GM23248 (cell line): ENCODE data around the gene FUBP3. TPM values are rescaled to one million over a fixed set of nuclear protein-coding genes. Genes with fewer than 3 reads are reported as not detected.

Experiments
- DNase-seq: peaks from one replicate; pipeline ENCODE4 v3.0.0-alpha.2; 2015
- H2AFZ ChIP-seq: fragments of 200-600 bp; sonication (generic); 2 replicates; pipeline ENCODE4 v1.6.1; 2016; ENCODE audit warnings: antibody characterized with exemption
- H3F3A ChIP-seq: fragments of 200-600 bp; sonication (generic); 2 replicates; pipeline ENCODE4 v1.6.1; 2016; ENCODE audit warnings: mild to moderate bottlenecking, antibody characterized with exemption, mixed run types; ENCODE audit not compliant: insufficient read depth
- H3K27ac ChIP-seq: fragments of 200-600 bp; sonication (generic); 2 replicates; pipeline ENCODE4 v1.5.1; 2016; ENCODE audit warnings: mild to moderate bottlenecking
- H3K27me3 ChIP-seq: fragments of 200-600 bp; sonication (generic); replicated peaks from 2 replicates; pipeline ENCODE4 v1.6.1; 2016; ENCODE audit warnings: mild to moderate bottlenecking; ENCODE audit not compliant: insufficient read depth
- H3K36me3 ChIP-seq: fragments of 200-600 bp; sonication (generic); 2 replicates; pipeline ENCODE4 v1.6.1; 2016; ENCODE audit warnings: low read depth, mild to moderate bottlenecking
- H3K4me1 ChIP-seq: fragments of 200-600 bp; sonication (generic); 2 replicates; pipeline ENCODE4 v1.6.1; 2016; ENCODE audit warnings: mild to moderate bottlenecking; ENCODE audit not compliant: insufficient read depth
- H3K4me2 ChIP-seq: fragments of 200-600 bp; sonication (generic); one replicate; pipeline ENCODE4 v1.6.1; 2016; ENCODE audit warnings: mild to moderate bottlenecking; ENCODE audit not compliant: unreplicated experiment
- H3K4me3 ChIP-seq: fragments of 200-600 bp; sonication (generic); 2 replicates; pipeline ENCODE4 v1.5.1; 2016; ENCODE audit warnings: mild to moderate bottlenecking
- H3K79me2 ChIP-seq: fragments of 200-600 bp; sonication (generic); 2 replicates; pipeline ENCODE4 v1.6.1; 2016; ENCODE audit warnings: mild to moderate bottlenecking; ENCODE audit not compliant: insufficient read depth
- H3K9ac ChIP-seq: fragments of 200-600 bp; sonication (generic); 2 replicates; pipeline ENCODE4 v1.6.1; 2016; ENCODE audit warnings: mild to moderate bottlenecking
- H3K9me2 ChIP-seq: fragments of 200-600 bp; sonication (generic); 2 replicates; pipeline ENCODE4 v1.6.1; 2016; ENCODE audit warnings: mixed run types, mild to moderate bottlenecking, moderate library complexity; ENCODE audit not compliant: insufficient read depth
- H3K9me3 ChIP-seq: fragments of 200-600 bp; sonication (generic); one replicate; pipeline ENCODE4 v1.6.1; 2017; ENCODE audit warnings: low read depth
- H4K20me1 ChIP-seq: fragments of 200-600 bp; sonication (generic); 2 replicates; pipeline ENCODE4 v1.6.0; 2016; ENCODE audit not compliant: insufficient read depth
- EZH2 ChIP-seq: fragments of 200-600 bp; sonication (generic); IDR thresholded peaks from 2 replicates; pipeline ENCODE4 v1.6.1; 2018; ENCODE audit warnings: antibody characterized with exemption, mild to moderate bottlenecking; ENCODE audit not compliant: insufficient read depth, poor library complexity, severe bottlenecking
- EZH2phosphoT487 ChIP-seq: fragments of 200-600 bp; sonication (generic); IDR thresholded peaks from 2 replicates; pipeline ENCODE4 v1.6.1; 2018; ENCODE audit warnings: antibody characterized with exemption, moderate library complexity, mild to moderate bottlenecking, low read depth; ENCODE audit not compliant: insufficient read depth
- WGBS, 2 experiments: methylation state at CpG; one replicate each; pipeline ENCODE4 v1.1.6; 2015 to 2017; ENCODE audit warnings: low lambda C conversion rate in 2 of 2, low coverage in 1 of 2; ENCODE audit errors: missing lambda C conversion rate in 2 of 2; 5-methylcytosine and 5-hydroxymethylcytosine counted together
- in situ Hi-C: fragments of 300-500 bp; cut with MboI; formaldehyde crosslinking; loops from 2 replicates; pipeline ENCODE4 v1.15.0; 2020
- polyA plus RNA-seq: library from polyadenylated mRNA; unstranded; fragments of >200 nt; fragmentation: Nextera tagmentation; extraction: Ambion mirVana; gene quantifications from 2 replicates; pipeline ENCODE4 v1.2.1, GENCODE V29; 2016
- total RNA-seq: library from RNA; depleted of rRNA; stranded (reverse); fragments of >200 nt; shearing (Covaris generic); gene quantifications from 2 replicates; pipeline ENCODE4 v1.2.3, GENCODE V29; 2014

The FUBP3 gene
- total and polyA plus RNA-seq, 2 experiments from 2014 or later, result 53.5 to 55.8 TPM

DNA sequence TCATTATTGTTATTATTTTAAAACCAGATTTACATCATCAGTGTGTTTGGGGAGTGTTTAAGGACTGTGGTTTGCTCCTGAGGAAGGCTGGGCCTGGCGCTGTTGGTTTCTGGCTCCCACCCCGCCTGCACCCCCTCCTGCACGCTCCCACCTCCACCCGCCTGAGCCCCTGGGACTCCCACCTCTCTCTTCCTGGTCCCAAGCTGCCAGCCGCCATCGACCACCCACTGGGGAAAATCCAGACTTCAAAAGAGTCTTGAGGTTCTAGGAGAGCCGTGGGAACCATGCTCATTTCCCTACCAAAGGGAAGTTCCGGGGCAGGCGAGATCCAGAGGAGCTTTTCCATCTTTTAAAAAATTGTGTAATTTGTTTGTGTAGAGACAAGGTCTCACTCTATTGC, 35.0 kb upstream of the FUBP3 start:
- Histone ChIP-seq H2AFZ (no peak overlapping the region), H3K4me1 (no peaks in the 10 kb centered on the region; the same call in 1 of the 2 replicates), H3K27me3 (no peaks in the 10 kb centered on the region), H3K4me3 (no peak overlapping the region), H3K4me2 (no peak overlapping the region), H3K36me3 (no peaks in the 10 kb centered on the region), H3K9me3 (no peaks in the 10 kb centered on the region), H3F3A (no peaks in the 10 kb centered on the region), H3K9ac (no peak overlapping the region), H3K27ac (no peak overlapping the region), H4K20me1 (no peaks in the 10 kb centered on the region), H3K79me2 (no peaks in the 10 kb centered on the region), H3K9me2 (no peaks in the 10 kb centered on the region)
- 38 to 54% methylated on average over 5 to 9 of the region's 9 CpGs for WGBS, 2 experiments
- no peak for TF ChIP-seq EZH2phosphoT487
- TF ChIP-seq EZH2, result no peak
- in situ Hi-C loops, result no loop called here
- no peak for DNase-seq

DNA sequence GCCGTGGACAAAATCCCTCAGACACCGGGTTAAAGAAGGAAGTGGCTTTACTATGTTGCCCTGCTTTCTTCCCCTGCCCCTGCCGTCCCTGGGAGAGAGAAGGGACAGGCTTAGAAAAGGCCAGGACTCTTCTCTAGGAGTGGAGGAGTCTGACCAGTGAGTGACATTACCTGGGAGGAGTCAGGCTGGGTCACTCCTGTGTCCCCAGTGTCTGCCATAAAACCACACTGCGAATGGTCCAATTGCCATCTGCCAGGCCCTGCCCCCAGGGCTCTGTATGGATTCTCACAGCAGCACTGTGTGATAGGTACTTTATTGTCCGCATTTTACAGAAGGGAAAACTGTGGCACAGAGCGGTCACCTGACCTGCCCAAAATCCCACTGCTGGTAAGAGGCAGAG, 31.3 kb upstream of the FUBP3 start:
- Histone ChIP-seq H3K9me2 (no peaks in the 10 kb centered on the region), H3K4me3 (no peak overlapping the region), H3K36me3 (no peaks in the 10 kb centered on the region), H3F3A (no peaks in the 10 kb centered on the region), H3K9me3 (no peaks in the 10 kb centered on the region), H3K4me2 (no peak overlapping the region), H3K27me3 (peaks cover 4% of the 10 kb centered on the region; the same call in 1 of the 2 replicates), H3K27ac (no peak overlapping the region), H3K4me1 (no peaks in the 10 kb centered on the region), H3K79me2 (no peaks in the 10 kb centered on the region), H2AFZ (no peak overlapping the region), H3K9ac (no peak overlapping the region), H4K20me1 (no peaks in the 10 kb centered on the region)
- no peak for DNase-seq
- TF ChIP-seq EZH2phosphoT487 (no peak), EZH2 (no peak)
- 74 to 82% methylated on average over 6 of the region's 6 CpGs for WGBS, 2 experiments
- in situ Hi-C loops, result no loop called here

DNA sequence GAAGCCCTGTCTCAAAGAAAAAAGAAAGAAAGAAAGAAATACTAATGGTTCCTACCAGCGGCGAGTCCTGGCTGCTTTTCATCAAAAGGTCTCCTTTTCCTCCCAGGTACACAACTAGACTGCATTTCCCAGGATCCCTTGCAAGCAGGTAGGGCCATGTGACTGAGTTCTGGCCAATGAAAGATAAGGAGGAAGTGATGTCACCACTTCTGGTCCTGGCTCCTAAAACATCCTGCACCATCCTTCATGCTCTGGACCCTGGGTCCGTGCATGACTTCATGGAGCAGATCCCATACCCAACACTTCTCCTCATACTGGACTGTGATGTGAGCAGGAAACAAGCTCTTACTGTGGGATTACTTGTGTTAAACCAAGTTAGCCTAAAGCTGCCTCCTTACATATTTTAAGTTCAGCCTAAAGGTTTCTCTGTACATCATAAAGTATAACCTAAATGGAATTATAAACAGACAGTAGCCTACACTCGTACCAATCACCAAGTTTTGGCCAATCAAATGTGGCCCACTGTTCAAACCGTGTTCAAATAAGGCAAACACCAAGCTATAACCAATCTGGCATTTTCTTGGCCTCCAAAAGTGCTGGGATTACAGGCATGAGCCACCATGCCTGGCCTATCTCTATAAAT, 30.2 kb upstream of the FUBP3 start:
- H3F3A ChIP-seq, result no peaks in the 10 kb centered on the region
- in situ Hi-C loops, result no loop called here
- H3K4me1 ChIP-seq, result no peaks in the 10 kb centered on the region
- no peak overlapping the region for H2AFZ ChIP-seq
- H4K20me1 ChIP-seq, result no peaks in the 10 kb centered on the region
- DNase-seq, result no peak
- H3K9me3 ChIP-seq, result no peaks in the 10 kb centered on the region
- no peak overlapping the region for H3K9ac ChIP-seq
- TF ChIP-seq EZH2phosphoT487 (no peak), EZH2 (no peak)
- H3K36me3 ChIP-seq, result no peaks in the 10 kb centered on the region
- WGBS, 2 experiments, result 70 to 71% methylated on average over 5 of the region's 5 CpGs
- no peak overlapping the region for H3K27ac ChIP-seq
- H3K27me3 ChIP-seq, result peaks cover 4% of the 10 kb centered on the region; the same call in 1 of the 2 replicates
- no peak overlapping the region for H3K4me2 ChIP-seq
- no peaks in the 10 kb centered on the region for H3K9me2 ChIP-seq
- no peak overlapping the region for H3K4me3 ChIP-seq
- no peaks in the 10 kb centered on the region for H3K79me2 ChIP-seq

DNA sequence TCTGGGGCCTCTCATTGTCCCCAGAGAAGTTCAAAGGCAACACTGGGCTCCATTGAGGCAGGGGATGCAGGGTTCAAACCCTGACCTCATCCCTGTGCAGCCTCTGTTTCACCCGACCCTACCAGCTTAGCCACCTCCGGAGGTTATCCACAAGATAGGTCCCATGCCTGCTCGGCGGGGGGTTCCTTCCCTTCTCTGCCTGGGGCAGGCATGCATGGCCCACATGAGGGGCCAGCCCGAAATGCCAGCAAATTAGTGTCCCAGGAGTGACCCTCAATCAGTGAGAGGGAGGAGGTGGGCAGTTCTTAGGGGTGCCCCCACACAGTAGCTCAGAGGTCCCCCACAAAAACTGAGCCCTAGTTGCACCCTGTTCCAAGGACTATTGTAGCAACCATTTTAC, 24.8 kb upstream of the FUBP3 start:
- in situ Hi-C loops, result no loop called here
- TF ChIP-seq EZH2 (no peak), EZH2phosphoT487 (no peak)
- Histone ChIP-seq H3K9me3 (no peaks in the 10 kb centered on the region), H4K20me1 (no peaks in the 10 kb centered on the region), H2AFZ (no peak overlapping the region), H3K9ac (no peak overlapping the region), H3K4me3 (no peak overlapping the region), H3K9me2 (no peaks in the 10 kb centered on the region), H3K36me3 (no peaks in the 10 kb centered on the region), H3K27ac (no peak overlapping the region), H3F3A (no peaks in the 10 kb centered on the region), H3K4me1 (no peaks in the 10 kb centered on the region), H3K27me3 (peaks cover 10% of the 10 kb centered on the region; the same call in 1 of the 2 replicates), H3K4me2 (no peak overlapping the region), H3K79me2 (no peaks in the 10 kb centered on the region)
- 70 to 72% methylated on average over 5 of the region's 5 CpGs for WGBS, 2 experiments
- no peak for DNase-seq
